Activated CD4-positive, alpha-beta T cell treated with anti-CD3 and anti-CD28 coated beads, Interleukin-2, amount 50 U/mL, for 4 hours (primary cell): ENCODE measurements around the gene RDH13.
"Not testable (repeated sequence)": the region's sequence is repeated elsewhere in the genome, so short reads cannot be mapped to it uniquely, and the experiment has no call there.

ENCODE experiments used
- DNase-seq, 2 experiments: peaks; one replicate each; pipeline ENCODE4 v3.0.0-alpha.2; 2020

Gene RDH13

GRCh38 chr19:55044286-55044685, 18.7 kb downstream of the RDH13 start:
- no peak for DNase-seq

- no peak for DNase-seq
These were observed 20.3 kb downstream of the RDH13 start for GRCh38 chr19:55042688-55043087.

GRCh38 chr19:55042344-55042678, 20.6 kb downstream of the RDH13 start:
- no peak for DNase-seq

- DNase-seq = peak; percentile 16
These were observed 21.2 kb downstream of the RDH13 start for GRCh38 chr19:55041627-55042343.

- no peak for DNase-seq
These were observed 21.7 kb downstream of the RDH13 start for GRCh38 chr19:55041244-55041626.

GRCh38 chr19:55040654-55041053, 22.3 kb downstream of the RDH13 start:
- DNase-seq = not testable (repeated sequence)

GRCh38 chr19:55037603-55038002, 25.3 kb downstream of the RDH13 start:
- DNase-seq = not testable (repeated sequence)

- no peak for DNase-seq
These were observed 26.9 kb downstream of the RDH13 start for GRCh38 chr19:55036058-55036457.

- no peak for DNase-seq
These were observed 28.2 kb downstream of the RDH13 start for GRCh38 chr19:55034751-55035150.

GRCh38 chr19:55032976-55033643, 29.8 kb downstream of the RDH13 start:
- not testable (repeated sequence) for DNase-seq

GRCh38 chr19:55032170-55032800, 30.7 kb downstream of the RDH13 start:
- DNase-seq = no peak

GRCh38 chr19:55031178-55031577, 31.8 kb downstream of the RDH13 start:
- DNase-seq = no peak

- DNase-seq = no peak
These were observed 34.2 kb downstream of the RDH13 start for GRCh38 chr19:55028757-55029156.

GRCh38 chr19:55027472-55028337, 35.2 kb downstream of the RDH13 start:
- DNase-seq = no peak

- DNase-seq = not testable (repeated sequence)
These were observed 35.8 kb downstream of the RDH13 start for GRCh38 chr19:55027140-55027471.

GRCh38 chr19:55024111-55024510, 38.8 kb downstream of the RDH13 start:
- DNase-seq = no peak

- not testable (repeated sequence) for DNase-seq
These were observed 42.6 kb downstream of the RDH13 start for GRCh38 chr19:55020351-55020750.

- DNase-seq = no peak
These were observed 44.3 kb downstream of the RDH13 start for GRCh38 chr19:55018633-55019032.

- DNase-seq = no peak
These were observed 44.7 kb downstream of the RDH13 start for GRCh38 chr19:55018216-55018615.

GRCh38 chr19:55016017-55016416, 46.9 kb downstream of the RDH13 start:
- no peak for DNase-seq

- DNase-seq = no peak
These were observed 47.8 kb downstream of the RDH13 start for GRCh38 chr19:55015126-55015525.

GRCh38 chr19:55014714-55015113, 48.2 kb downstream of the RDH13 start:
- DNase-seq = no peak

GRCh38 chr19:55013596-55013995, 49.4 kb downstream of the RDH13 start:
- DNase-seq = no peak
